Peyer's patch (tissue), 4 donors: ENCODE measurements around the gene PIGL.
"Not testable (repeated sequence)": the region's sequence is repeated elsewhere in the genome, so short reads cannot be mapped to it uniquely, and the experiment has no call there.

Experiments used
- POLR2A ChIP-seq, 2 donors: fragments of 450-650 bp; IDR thresholded peaks; one replicate each; pipeline ENCODE4 v1.5.1; 2017; ENCODE audit warnings: antibody characterized with exemption in 2 of 2, mild to moderate bottlenecking in 2 of 2, moderate library complexity in 2 of 2
- TF ChIP-seq, protein P1 (sequence below), 6 experiments: fragments of 450-650 bp in 4 of 6; fragments of 200-600 bp in 2 of 6; sonication (generic) in 1 of 6; IDR thresholded peaks; one replicate each; pipeline ENCODE4 v1.5.1; 2017 to 2019; ENCODE audit warnings: antibody characterized with exemption in 6 of 6, mild to moderate bottlenecking in 3 of 6, moderate library complexity in 1 of 6

DNA sequence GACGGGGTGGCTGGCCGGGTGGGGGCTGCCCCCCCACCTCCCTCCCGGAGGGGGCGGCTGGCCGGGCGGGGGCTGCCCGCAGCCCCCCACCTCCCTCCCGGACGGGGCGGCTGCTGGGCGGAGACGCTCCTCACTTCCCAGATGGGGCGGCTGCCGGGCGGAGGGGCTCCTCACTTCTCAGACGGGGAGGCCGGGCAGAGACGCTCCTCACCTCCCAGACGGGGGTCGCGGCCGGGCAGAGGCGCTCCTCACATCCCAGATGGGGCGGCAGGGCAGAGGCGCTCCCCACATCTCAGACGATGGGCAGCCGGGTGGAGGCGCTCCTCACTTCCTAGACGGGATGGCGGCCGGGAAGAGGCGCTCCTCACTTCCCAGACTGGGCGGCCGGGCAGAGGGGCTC is 95.1 kb downstream of the PIGL start:
- not testable (repeated sequence) for TF ChIP-seq POLR2A (IDR thresholded peaks at IDR 0.05)
- TF ChIP-seq, protein P1, sequence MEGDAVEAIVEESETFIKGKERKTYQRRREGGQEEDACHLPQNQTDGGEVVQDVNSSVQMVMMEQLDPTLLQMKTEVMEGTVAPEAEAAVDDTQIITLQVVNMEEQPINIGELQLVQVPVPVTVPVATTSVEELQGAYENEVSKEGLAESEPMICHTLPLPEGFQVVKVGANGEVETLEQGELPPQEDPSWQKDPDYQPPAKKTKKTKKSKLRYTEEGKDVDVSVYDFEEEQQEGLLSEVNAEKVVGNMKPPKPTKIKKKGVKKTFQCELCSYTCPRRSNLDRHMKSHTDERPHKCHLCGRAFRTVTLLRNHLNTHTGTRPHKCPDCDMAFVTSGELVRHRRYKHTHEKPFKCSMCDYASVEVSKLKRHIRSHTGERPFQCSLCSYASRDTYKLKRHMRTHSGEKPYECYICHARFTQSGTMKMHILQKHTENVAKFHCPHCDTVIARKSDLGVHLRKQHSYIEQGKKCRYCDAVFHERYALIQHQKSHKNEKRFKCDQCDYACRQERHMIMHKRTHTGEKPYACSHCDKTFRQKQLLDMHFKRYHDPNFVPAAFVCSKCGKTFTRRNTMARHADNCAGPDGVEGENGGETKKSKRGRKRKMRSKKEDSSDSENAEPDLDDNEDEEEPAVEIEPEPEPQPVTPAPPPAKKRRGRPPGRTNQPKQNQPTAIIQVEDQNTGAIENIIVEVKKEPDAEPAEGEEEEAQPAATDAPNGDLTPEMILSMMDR (IDR thresholded peaks at IDR 0.05) = not testable (repeated sequence)
